GM12875 (cell line): ENCODE data around the gene BSG.

Experiments used
- H3K4me3 ChIP-seq: one replicate; pipeline ENCODE4 v1.5.1; 2011; ENCODE audit warnings: low read depth, low read length, control low read depth
- CTCF ChIP-seq: IDR thresholded peaks from 2 replicates; pipeline ENCODE4 v1.5.1; 2011; ENCODE audit warnings: low read depth, mild to moderate bottlenecking, control low read depth, inconsistent platforms, low read length, moderate library complexity, borderline replicate concordance; ENCODE audit not compliant: insufficient read depth

The BSG gene

GRCh38 chr19:536031-536880, 36.1 kb upstream of the BSG start:
- no peak overlapping the region for H3K4me3 ChIP-seq
- TF ChIP-seq CTCF = no peak

GRCh38 chr19:536881-537404, 35.5 kb upstream of the BSG start:
- TF ChIP-seq CTCF = no peak
- H3K4me3 ChIP-seq = no peak overlapping the region

- H3K4me3 ChIP-seq = no peak overlapping the region
- TF ChIP-seq CTCF = no peak
Observed at GRCh38 chr19:538641-539428, 33.6 kb upstream of the BSG start.

- H3K4me3 ChIP-seq = no peak overlapping the region
- TF ChIP-seq CTCF = no peak
Observed at GRCh38 chr19:539429-540030, 32.9 kb upstream of the BSG start.

- H3K4me3 ChIP-seq = no peak overlapping the region
- no peak for TF ChIP-seq CTCF
Observed at GRCh38 chr19:540867-541637, 31.3 kb upstream of the BSG start.

GRCh38 chr19:541699-542098, 30.7 kb upstream of the BSG start:
- no peak for TF ChIP-seq CTCF

More at GRCh38 chr19:541699-542098, 30.7 kb upstream of the BSG start:
- H3K4me3 ChIP-seq = no peak overlapping the region
